B cell (primary cell): ENCODE results near the gene TBXT. TPM values are rescaled to one million over a fixed set of nuclear protein-coding genes. Genes with fewer than 3 reads are reported as not detected.
A peak's percentile ranks its signal among the peaks of the same experiment; 100 is the strongest.

Source experiments
- ATAC-seq: fragments of 200-7000 bp; cut with Tn5 transposase; one replicate; pipeline ENCODE4 v1.10.0; 2021; ENCODE audit warnings: low read depth, mild to moderate bottlenecking, moderate number of reproducible peaks, moderate library complexity
- CTCF ChIA-PET: fragments of 350-600 bp; sonication (Branson Sonifier 250); formaldehyde crosslinking; loops from one replicate; lab custom pipeline; 2021; ENCODE audit warnings: antibody characterized with exemption, inconsistent platforms; lab: Charles Lee
- POLR2A ChIA-PET: fragments of 350-600 bp; sonication (Branson Sonifier 250); formaldehyde crosslinking; loops from one replicate; lab custom pipeline; 2021; ENCODE audit warnings: antibody characterized with exemption; lab: Charles Lee
- DNase-seq: peaks from one replicate; pipeline ENCODE4 v3.0.0; 2013
- H2AFZ ChIP-seq: 2 replicates; pipeline ENCODE4 v1.6.1; 2012; ENCODE audit warnings: mild to moderate bottlenecking, low read depth, low read length; ENCODE audit not compliant: insufficient read depth, poor library complexity, severe bottlenecking
- H3K27ac ChIP-seq, 2 donors: 1 replicate in 1 of 2; 2 replicates in 1 of 2; pipeline ENCODE4 v1.5.1; 2012 to 2013; ENCODE audit warnings: low read length in 2 of 2, mild to moderate bottlenecking in 2 of 2, moderate library complexity in 1 of 2
- H3K27me3 ChIP-seq, 4 experiments: fragments of 200-600 bp in 1 of 4; sonication (generic) in 1 of 4; replicated peaks in 1 of 4; 1 replicate in 2 of 4; 2 replicates in 2 of 4; pipeline versions ENCODE4 v1.6.1 to v1.7.0; 2013 to 2016; ENCODE audit warnings: low read length in 3 of 4, mild to moderate bottlenecking in 2 of 4, mixed read lengths in 1 of 4, moderate library complexity in 1 of 4; ENCODE audit not compliant: insufficient read depth in 4 of 4, control insufficient read depth in 3 of 4; ENCODE audit errors: control extremely low read depth in 1 of 4
- H3K36me3 ChIP-seq, 2 experiments: replicated peaks in 1 of 2; 1 replicate in 1 of 2; 2 replicates in 1 of 2; pipeline versions ENCODE4 v1.6.1 to v1.7.1; 2013; ENCODE audit warnings: low read length in 1 of 2; ENCODE audit not compliant: insufficient read depth in 2 of 2, control insufficient read depth in 1 of 2; ENCODE audit errors: control extremely low read depth in 1 of 2, extremely low read depth in 1 of 2
- H3K4me1 ChIP-seq, 2 donors: fragments of 200-600 bp in 1 of 2; sonication (generic) in 1 of 2; 1 replicate in 1 of 2; 2 replicates in 1 of 2; pipeline versions ENCODE4 v1.5.1 to v1.6.1; 2013 to 2017; ENCODE audit warnings: low read length in 2 of 2; ENCODE audit not compliant: control insufficient read depth in 2 of 2, insufficient read depth in 2 of 2
- H3K4me2 ChIP-seq: replicated peaks from 2 replicates; pipeline ENCODE3; 2012; ENCODE audit warnings: mild to moderate bottlenecking, low read depth, low read length; ENCODE audit not compliant: poor library complexity, severe bottlenecking
- H3K4me3 ChIP-seq, 5 experiments: fragments of 200-600 bp in 1 of 5; sonication (generic) in 1 of 5; 1 replicate in 3 of 5; 2 replicates in 2 of 5; pipeline versions ENCODE4 v1.5.1 to v1.7.0; 2011 to 2016; ENCODE audit warnings: low read length in 4 of 5, mild to moderate bottlenecking in 4 of 5, low read depth in 2 of 5, control low read depth in 1 of 5, moderate library complexity in 1 of 5; ENCODE audit not compliant: insufficient read depth in 1 of 5; ENCODE audit errors: control extremely low read depth in 1 of 5, extremely low read depth in 1 of 5
- H3K79me2 ChIP-seq: fragments of 200-600 bp; sonication (generic); one replicate; pipeline ENCODE4 v1.6.0; 2016; ENCODE audit warnings: low read length; ENCODE audit not compliant: control insufficient read depth, insufficient read depth
- H3K9ac ChIP-seq: fragments of 200-600 bp; sonication (generic); 2 replicates; pipeline ENCODE4 v1.6.1; 2017; ENCODE audit warnings: mild to moderate bottlenecking, low read length, moderate library complexity
- H3K9me3 ChIP-seq, 3 donors: one replicate each; pipeline versions ENCODE4 v1.6.1 to v1.7.1; 2013; ENCODE audit warnings: low read length in 2 of 3; ENCODE audit not compliant: control insufficient read depth in 2 of 3, insufficient read depth in 1 of 3; ENCODE audit errors: control extremely low read depth in 1 of 3
- H4K20me1 ChIP-seq: 2 replicates; pipeline ENCODE4 v1.6.0; 2012; ENCODE audit warnings: mild to moderate bottlenecking, low read length; ENCODE audit not compliant: insufficient read depth, control insufficient read depth, poor library complexity, severe bottlenecking
- H3K27ac Mint-ChIP-seq: one replicate; pipeline ENCODE4 v1.8.0; 2021; ENCODE audit warnings: mixed read lengths
- H3K27me3 Mint-ChIP-seq: one replicate; pipeline ENCODE4 v1.8.0; 2021; ENCODE audit warnings: mixed read lengths
- H3K4me1 Mint-ChIP-seq: one replicate; pipeline ENCODE4 v1.8.0; 2021; ENCODE audit warnings: mixed read lengths
- H3K4me3 Mint-ChIP-seq: one replicate; pipeline ENCODE4 v1.8.0; 2021; ENCODE audit warnings: mixed read lengths
- H3K9me3 Mint-ChIP-seq: one replicate; pipeline ENCODE4 v1.8.0; 2022; ENCODE audit warnings: mixed read lengths; ENCODE audit not compliant: insufficient read depth
- EZH2 ChIP-seq: IDR thresholded peaks from 2 replicates; pipeline ENCODE4 v1.6.1; 2012; ENCODE audit warnings: borderline replicate concordance, low read depth, mild to moderate bottlenecking, moderate library complexity, low read length; ENCODE audit not compliant: insufficient read depth, poor library complexity, severe bottlenecking
- WGBS: methylation state at CpG from one replicate; pipeline ENCODE4 v1.1.5; 2013; ENCODE audit warnings: missing lambda C conversion rate; ENCODE audit not compliant: insufficient coverage; 5-methylcytosine and 5-hydroxymethylcytosine counted together
- intact Hi-C: fragments of 100-400 bp; cut with micrococcal nuclease; formaldehyde crosslinking; loops from one replicate; pipeline ENCODE4 v1.10.0; 2022
- polyA plus RNA-seq: library from polyadenylated mRNA; depleted of rRNA; stranded (reverse); fragments of >200 nt; gene quantifications from 2 replicates; pipeline ENCODE4 v1.2.3, GENCODE V29; 2012
- total RNA-seq, 2 donors: library from RNA; stranded (reverse); fragments of 120-200 nt in 1 of 2; gene quantifications; 1 replicate in 1 of 2; 2 replicates in 1 of 2; pipeline versions ENCODE4 v1.2.3 to v1.2.4, GENCODE V29; 2013 to 2022
- TF ChIP-seq, protein P1 (sequence below): fragments of 200-600 bp; IDR thresholded peaks from one replicate; pipeline ENCODE4 v1.8.0; 2022; ENCODE audit warnings: antibody characterized with exemption, mild to moderate bottlenecking

Gene TBXT
- total and polyA plus RNA-seq, 2 donors (not counting 1 experiment from before 2014, with no cell fraction given): 0.63 TPM; not detected in 1

DNA sequence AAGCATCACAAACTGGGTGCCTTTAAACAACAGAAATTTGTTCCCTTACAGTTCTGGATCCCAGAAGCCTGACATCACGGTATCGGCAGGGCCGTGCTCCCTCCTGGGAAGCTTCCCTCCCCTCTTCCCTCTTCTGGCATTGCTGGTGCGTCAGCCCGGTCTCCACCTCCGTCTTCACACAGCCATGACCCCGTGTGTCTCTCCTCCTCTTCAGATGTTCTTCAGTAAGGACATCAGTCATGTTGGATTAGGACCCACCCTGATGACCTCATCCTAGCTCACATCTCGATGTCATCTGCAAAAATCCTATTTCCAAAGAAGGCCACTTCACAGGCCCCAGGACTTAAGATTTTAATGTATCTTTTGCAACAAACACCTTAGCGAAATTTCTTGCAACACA lies 38.4 kb upstream of the TBXT start:
- Histone ChIP-seq H3K27me3 (no peaks in the 10 kb centered on the region), H2AFZ (no peak overlapping the region), H3K79me2 (no peaks in the 10 kb centered on the region), H4K20me1 (no peaks in the 10 kb centered on the region), H3K27ac (no peak overlapping the region), H3K4me3 (no peak overlapping the region), H3K9me3 (peaks cover 0 to 4% (median 4%) of the 10 kb centered on the region in 3 donors), H3K4me1 (peaks cover 39 to 41% of the 10 kb centered on the region in 2 donors), H3K9ac (no peak overlapping the region), H3K36me3 (no peaks in the 10 kb centered on the region), H3K4me2 (no peak overlapping the region)
- ATAC-seq (no peak), DNase-seq (no peak)
- Mint-ChIP-seq H3K4me3 (no peak overlapping the region), H3K27ac (no peak overlapping the region), H3K4me1 (peaks cover 38% of the 10 kb centered on the region), H3K9me3 (no peaks in the 10 kb centered on the region), H3K27me3 (peaks cover 4% of the 10 kb centered on the region)
- CTCF ChIA-PET: no interaction called here
- intact Hi-C loops: no loop called here
- 97% methylated on average over 9 of the region's 9 CpGs for WGBS
- TF ChIP-seq, protein P1, sequence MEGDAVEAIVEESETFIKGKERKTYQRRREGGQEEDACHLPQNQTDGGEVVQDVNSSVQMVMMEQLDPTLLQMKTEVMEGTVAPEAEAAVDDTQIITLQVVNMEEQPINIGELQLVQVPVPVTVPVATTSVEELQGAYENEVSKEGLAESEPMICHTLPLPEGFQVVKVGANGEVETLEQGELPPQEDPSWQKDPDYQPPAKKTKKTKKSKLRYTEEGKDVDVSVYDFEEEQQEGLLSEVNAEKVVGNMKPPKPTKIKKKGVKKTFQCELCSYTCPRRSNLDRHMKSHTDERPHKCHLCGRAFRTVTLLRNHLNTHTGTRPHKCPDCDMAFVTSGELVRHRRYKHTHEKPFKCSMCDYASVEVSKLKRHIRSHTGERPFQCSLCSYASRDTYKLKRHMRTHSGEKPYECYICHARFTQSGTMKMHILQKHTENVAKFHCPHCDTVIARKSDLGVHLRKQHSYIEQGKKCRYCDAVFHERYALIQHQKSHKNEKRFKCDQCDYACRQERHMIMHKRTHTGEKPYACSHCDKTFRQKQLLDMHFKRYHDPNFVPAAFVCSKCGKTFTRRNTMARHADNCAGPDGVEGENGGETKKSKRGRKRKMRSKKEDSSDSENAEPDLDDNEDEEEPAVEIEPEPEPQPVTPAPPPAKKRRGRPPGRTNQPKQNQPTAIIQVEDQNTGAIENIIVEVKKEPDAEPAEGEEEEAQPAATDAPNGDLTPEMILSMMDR: no peak
- no peak for TF ChIP-seq EZH2
- POLR2A ChIA-PET: no interaction called here

DNA sequence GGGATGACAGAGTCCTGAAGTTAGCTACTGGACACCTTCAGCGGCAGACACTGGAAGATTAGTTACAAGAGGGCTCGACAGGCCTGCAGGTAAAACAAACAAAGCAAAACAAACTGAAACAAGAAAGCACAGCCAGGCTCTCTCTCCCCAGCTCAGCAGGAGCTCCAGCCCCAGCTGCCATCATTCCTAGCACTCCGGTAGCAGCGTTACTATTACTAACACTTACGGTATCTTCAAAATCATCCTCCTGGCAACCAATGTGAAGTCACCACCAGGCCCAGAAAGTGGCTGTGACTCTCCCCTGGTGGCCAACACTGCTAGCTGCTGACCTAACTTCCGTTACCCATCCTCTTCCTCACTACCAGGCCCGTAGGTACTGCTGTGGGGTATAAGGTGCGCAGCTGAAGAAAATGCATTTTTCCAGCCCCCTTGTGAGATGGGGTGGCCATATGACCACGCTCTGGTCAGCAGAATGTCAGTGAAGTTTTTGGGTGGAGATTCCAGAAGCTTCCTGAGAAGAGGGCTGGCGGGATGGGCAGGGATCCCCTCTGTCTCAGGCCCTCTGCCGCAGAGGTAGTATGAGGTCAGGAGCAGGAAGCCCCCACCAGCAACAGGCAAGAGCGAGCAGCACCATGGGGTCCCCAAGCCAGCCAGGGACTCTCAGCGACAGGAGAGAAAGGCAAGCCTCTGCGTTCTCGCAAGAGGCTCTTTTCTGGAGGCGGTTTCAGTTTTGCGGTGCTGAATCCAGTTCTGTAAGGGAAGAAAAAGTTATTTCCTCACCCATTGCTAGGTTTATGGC lies 37.4 kb upstream of the TBXT start:
- Histone ChIP-seq H3K9me3 (peaks cover 0 to 4% (median 0%) of the 10 kb centered on the region in 3 donors), H3K36me3 (no peaks in the 10 kb centered on the region), H3K27me3 (no peaks in the 10 kb centered on the region), H4K20me1 (no peaks in the 10 kb centered on the region), H3K9ac (no peak overlapping the region), H3K4me1 (peaks cover 42 to 45% of the 10 kb centered on the region in 2 donors), H3K27ac (no peak overlapping the region), H2AFZ (peak overlapping the region; percentile 35), H3K79me2 (no peaks in the 10 kb centered on the region), H3K4me2 (no peak overlapping the region), H3K4me3 (no peak overlapping the region)
- Mint-ChIP-seq H3K4me3 (no peak overlapping the region), H3K27me3 (peaks cover 3% of the 10 kb centered on the region), H3K9me3 (no peaks in the 10 kb centered on the region), H3K27ac (peak overlapping the region; percentile 11), H3K4me1 (peaks cover 40% of the 10 kb centered on the region)
- DNase-seq (no peak), ATAC-seq (no peak)
- CTCF ChIA-PET: no interaction called here
- intact Hi-C loops: no loop called here
- TF ChIP-seq, protein P1: no peak
- no peak for TF ChIP-seq EZH2
- 95% methylated on average over 11 of the region's 17 CpGs for WGBS
- POLR2A ChIA-PET: no interaction called here
